ENCODE measurements around the gene RABEP2.

The RABEP2 gene

GRCh38 chr16:28905229-28905754, 19.7 kb downstream of the RABEP2 start:
- Histone ChIP-seq H3K36me3 (ENCODE audit: control insufficient read depth in 2 of 2, insufficient read depth in 2 of 2, low read length in 2 of 2) (peaks cover 16 to 19% of the 10 kb centered on the region in 2 donors), H3K9ac (ENCODE audit: low read depth in 1 of 2, low read length in 2 of 2) (no peak overlapping the region), H3K4me1 (ENCODE audit: control insufficient read depth in 2 of 2, insufficient read depth in 2 of 2, low read length in 2 of 2) (no peaks in the 10 kb centered on the region), H3K9me3 (ENCODE audit: control insufficient read depth in 2 of 2, low read length in 2 of 2) (no peaks in the 10 kb centered on the region), H3K27me3 (ENCODE audit: control insufficient read depth in 2 of 2, insufficient read depth in 2 of 2, low read length in 2 of 2) (no peaks in the 10 kb centered on the region), H3K27ac (ENCODE audit: low read depth in 2 of 2, low read length in 2 of 2) (no peak overlapping the region), H3K4me3 (ENCODE audit: low read length in 2 of 2) (no peak overlapping the region)

- peaks cover 16 to 19% of the 10 kb centered on the region in 2 donors for H3K36me3 ChIP-seq (ENCODE audit: control insufficient read depth in 2 of 2, insufficient read depth in 2 of 2, low read length in 2 of 2)
- no peaks in the 10 kb centered on the region for H3K4me1 ChIP-seq (ENCODE audit: control insufficient read depth in 2 of 2, insufficient read depth in 2 of 2, low read length in 2 of 2)
- H3K9me3 ChIP-seq (ENCODE audit: control insufficient read depth in 2 of 2, low read length in 2 of 2), result no peaks in the 10 kb centered on the region
- H3K27me3 ChIP-seq (ENCODE audit: control insufficient read depth in 2 of 2, insufficient read depth in 2 of 2, low read length in 2 of 2), result no peaks in the 10 kb centered on the region
- H3K9ac ChIP-seq (ENCODE audit: low read depth in 1 of 2, low read length in 2 of 2), result no peak overlapping the region
- H3K27ac ChIP-seq (ENCODE audit: low read depth in 2 of 2, low read length in 2 of 2), result no peak overlapping the region
- no peak overlapping the region for H3K4me3 ChIP-seq (ENCODE audit: low read length in 2 of 2)
Observed at GRCh38 chr16:28904828-28905227, 20.2 kb downstream of the RABEP2 start.

- Histone ChIP-seq H3K4me1 (ENCODE audit: control insufficient read depth in 2 of 2, insufficient read depth in 2 of 2, low read length in 2 of 2) (no peaks in the 10 kb centered on the region), H3K27ac (ENCODE audit: low read depth in 2 of 2, low read length in 2 of 2) (no peak overlapping the region), H3K4me3 (ENCODE audit: low read length in 2 of 2) (no peak overlapping the region), H3K27me3 (ENCODE audit: control insufficient read depth in 2 of 2, insufficient read depth in 2 of 2, low read length in 2 of 2) (no peaks in the 10 kb centered on the region), H3K36me3 (ENCODE audit: control insufficient read depth in 2 of 2, insufficient read depth in 2 of 2, low read length in 2 of 2) (peaks cover 16 to 19% of the 10 kb centered on the region in 2 donors), H3K9ac (ENCODE audit: low read depth in 1 of 2, low read length in 2 of 2) (no peak overlapping the region), H3K9me3 (ENCODE audit: control insufficient read depth in 2 of 2, low read length in 2 of 2) (no peaks in the 10 kb centered on the region)
Observed at GRCh38 chr16:28904363-28904762, 20.7 kb downstream of the RABEP2 start.

GRCh38 chr16:28903344-28904042, 21.5 kb downstream of the RABEP2 start:
- H3K27ac ChIP-seq (ENCODE audit: low read depth in 2 of 2, low read length in 2 of 2), result no peak overlapping the region
- no peak overlapping the region for H3K9ac ChIP-seq (ENCODE audit: low read depth in 1 of 2, low read length in 2 of 2)
- H3K4me3 ChIP-seq (ENCODE audit: low read length in 2 of 2), result no peak overlapping the region
- no peaks in the 10 kb centered on the region for H3K9me3 ChIP-seq (ENCODE audit: control insufficient read depth in 2 of 2, low read length in 2 of 2)
- no peaks in the 10 kb centered on the region for H3K4me1 ChIP-seq (ENCODE audit: control insufficient read depth in 2 of 2, insufficient read depth in 2 of 2, low read length in 2 of 2)
- H3K27me3 ChIP-seq (ENCODE audit: control insufficient read depth in 2 of 2, insufficient read depth in 2 of 2, low read length in 2 of 2), result no peaks in the 10 kb centered on the region
- H3K36me3 ChIP-seq (ENCODE audit: control insufficient read depth in 2 of 2, insufficient read depth in 2 of 2, low read length in 2 of 2), result peaks cover 13 to 16% of the 10 kb centered on the region in 2 donors

- Histone ChIP-seq H3K27ac (ENCODE audit: low read depth in 2 of 2, low read length in 2 of 2) (no peak overlapping the region), H3K36me3 (ENCODE audit: control insufficient read depth in 2 of 2, insufficient read depth in 2 of 2, low read length in 2 of 2) (peaks cover 8 to 11% of the 10 kb centered on the region in 2 donors), H3K9ac (ENCODE audit: low read depth in 1 of 2, low read length in 2 of 2) (no peak overlapping the region), H3K27me3 (ENCODE audit: control insufficient read depth in 2 of 2, insufficient read depth in 2 of 2, low read length in 2 of 2) (no peaks in the 10 kb centered on the region), H3K4me3 (ENCODE audit: low read length in 2 of 2) (no peak overlapping the region), H3K4me1 (ENCODE audit: control insufficient read depth in 2 of 2, insufficient read depth in 2 of 2, low read length in 2 of 2) (no peaks in the 10 kb centered on the region), H3K9me3 (ENCODE audit: control insufficient read depth in 2 of 2, low read length in 2 of 2) (no peaks in the 10 kb centered on the region)
Observed at GRCh38 chr16:28902909-28903308, 22.1 kb downstream of the RABEP2 start.

- no peaks in the 10 kb centered on the region for H3K27me3 ChIP-seq (ENCODE audit: control insufficient read depth in 2 of 2, insufficient read depth in 2 of 2, low read length in 2 of 2)
- no peak overlapping the region for H3K9ac ChIP-seq (ENCODE audit: low read depth in 1 of 2, low read length in 2 of 2)
- H3K36me3 ChIP-seq (ENCODE audit: control insufficient read depth in 2 of 2, insufficient read depth in 2 of 2, low read length in 2 of 2), result peaks cover 8 to 11% of the 10 kb centered on the region in 2 donors
- no peak overlapping the region for H3K27ac ChIP-seq (ENCODE audit: low read depth in 2 of 2, low read length in 2 of 2)
- H3K9me3 ChIP-seq (ENCODE audit: control insufficient read depth in 2 of 2, low read length in 2 of 2), result no peaks in the 10 kb centered on the region
- no peak overlapping the region for H3K4me3 ChIP-seq (ENCODE audit: low read length in 2 of 2)
- no peaks in the 10 kb centered on the region for H3K4me1 ChIP-seq (ENCODE audit: control insufficient read depth in 2 of 2, insufficient read depth in 2 of 2, low read length in 2 of 2)
Observed at GRCh38 chr16:28901862-28902261, 23.2 kb downstream of the RABEP2 start.

GRCh38 chr16:28900601-28901000, 24.4 kb downstream of the RABEP2 start:
- H3K4me3 ChIP-seq (ENCODE audit: low read length in 2 of 2), result no peak overlapping the region
- peaks cover 8 to 11% of the 10 kb centered on the region in 2 donors for H3K36me3 ChIP-seq (ENCODE audit: control insufficient read depth in 2 of 2, insufficient read depth in 2 of 2, low read length in 2 of 2)
- no peak overlapping the region for H3K27ac ChIP-seq (ENCODE audit: low read depth in 2 of 2, low read length in 2 of 2)
- H3K27me3 ChIP-seq (ENCODE audit: control insufficient read depth in 2 of 2, insufficient read depth in 2 of 2, low read length in 2 of 2), result no peaks in the 10 kb centered on the region
- no peaks in the 10 kb centered on the region for H3K4me1 ChIP-seq (ENCODE audit: control insufficient read depth in 2 of 2, insufficient read depth in 2 of 2, low read length in 2 of 2)
- no peaks in the 10 kb centered on the region for H3K9me3 ChIP-seq (ENCODE audit: control insufficient read depth in 2 of 2, low read length in 2 of 2)
- H3K9ac ChIP-seq (ENCODE audit: low read depth in 1 of 2, low read length in 2 of 2), result no peak overlapping the region

GRCh38 chr16:28899882-28900590, 25.0 kb downstream of the RABEP2 start:
- no peak overlapping the region for H3K4me3 ChIP-seq (ENCODE audit: low read length in 2 of 2)
- H3K36me3 ChIP-seq (ENCODE audit: control insufficient read depth in 2 of 2, insufficient read depth in 2 of 2, low read length in 2 of 2), result peaks cover 6 to 7% of the 10 kb centered on the region in 2 donors
- H3K9me3 ChIP-seq (ENCODE audit: control insufficient read depth in 2 of 2, low read length in 2 of 2), result no peaks in the 10 kb centered on the region
- no peaks in the 10 kb centered on the region for H3K27me3 ChIP-seq (ENCODE audit: control insufficient read depth in 2 of 2, insufficient read depth in 2 of 2, low read length in 2 of 2)
- no peak overlapping the region for H3K27ac ChIP-seq (ENCODE audit: low read depth in 2 of 2, low read length in 2 of 2)
- H3K9ac ChIP-seq (ENCODE audit: low read depth in 1 of 2, low read length in 2 of 2), result no peak overlapping the region
- no peaks in the 10 kb centered on the region for H3K4me1 ChIP-seq (ENCODE audit: control insufficient read depth in 2 of 2, insufficient read depth in 2 of 2, low read length in 2 of 2)

GRCh38 chr16:28898942-28899341, 26.1 kb downstream of the RABEP2 start:
- Histone ChIP-seq H3K9me3 (ENCODE audit: control insufficient read depth in 2 of 2, low read length in 2 of 2) (no peaks in the 10 kb centered on the region), H3K4me1 (ENCODE audit: control insufficient read depth in 2 of 2, insufficient read depth in 2 of 2, low read length in 2 of 2) (no peaks in the 10 kb centered on the region), H3K27ac (ENCODE audit: low read depth in 2 of 2, low read length in 2 of 2) (no peak overlapping the region), H3K27me3 (ENCODE audit: control insufficient read depth in 2 of 2, insufficient read depth in 2 of 2, low read length in 2 of 2) (no peaks in the 10 kb centered on the region), H3K36me3 (ENCODE audit: control insufficient read depth in 2 of 2, insufficient read depth in 2 of 2, low read length in 2 of 2) (no peaks in the 10 kb centered on the region), H3K9ac (ENCODE audit: low read depth in 1 of 2, low read length in 2 of 2) (no peak overlapping the region), H3K4me3 (ENCODE audit: low read length in 2 of 2) (no peak overlapping the region)

- H3K27me3 ChIP-seq (ENCODE audit: control insufficient read depth in 2 of 2, insufficient read depth in 2 of 2, low read length in 2 of 2), result no peaks in the 10 kb centered on the region
- no peak overlapping the region for H3K9ac ChIP-seq (ENCODE audit: low read depth in 1 of 2, low read length in 2 of 2)
- no peaks in the 10 kb centered on the region for H3K4me1 ChIP-seq (ENCODE audit: control insufficient read depth in 2 of 2, insufficient read depth in 2 of 2, low read length in 2 of 2)
- no peak overlapping the region for H3K4me3 ChIP-seq (ENCODE audit: low read length in 2 of 2)
- H3K27ac ChIP-seq (ENCODE audit: low read depth in 2 of 2, low read length in 2 of 2), result no peak overlapping the region
- H3K36me3 ChIP-seq (ENCODE audit: control insufficient read depth in 2 of 2, insufficient read depth in 2 of 2, low read length in 2 of 2), result no peaks in the 10 kb centered on the region
- no peaks in the 10 kb centered on the region for H3K9me3 ChIP-seq (ENCODE audit: control insufficient read depth in 2 of 2, low read length in 2 of 2)
Observed at GRCh38 chr16:28898266-28898665, 26.8 kb downstream of the RABEP2 start.

Measured in mucosa of rectum (tissue), 2 donors.